ENCODE data around the gene ANKRD22. TPM values are rescaled to one million over a fixed set of nuclear protein-coding genes. Genes with fewer than 3 reads are reported as not detected.

The ANKRD22 gene
- total and polyA plus RNA-seq, 9 donors: 0.11 to 0.44 (median 0.16) TPM; not detected in 4

DNA sequence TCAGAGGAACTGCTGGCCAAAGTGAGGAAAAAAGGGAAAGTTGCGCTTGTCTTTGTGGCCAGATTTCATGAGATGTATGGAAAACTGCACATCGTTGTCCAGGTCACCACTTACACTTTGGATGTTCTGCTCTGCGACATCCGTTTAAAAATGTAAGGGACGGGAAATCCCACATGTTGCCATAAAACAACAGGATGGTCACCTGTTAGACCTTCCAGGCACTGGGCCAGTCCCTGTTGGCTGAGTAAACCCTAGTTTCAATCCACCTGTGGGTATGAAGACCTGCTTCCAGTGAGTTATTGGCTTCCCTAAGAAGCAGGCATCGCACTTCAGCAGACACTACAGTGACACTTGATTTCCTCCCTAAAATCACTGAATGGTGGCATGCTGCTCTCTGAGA is 25.7 kb upstream of the ANKRD22 start:
- no peak overlapping the region for H3K27ac ChIP-seq (ENCODE audit: low read length)
- WGBS (ENCODE audit: insufficient coverage): 88% methylated on average over 5 of the region's 6 CpGs
- no peak overlapping the region for H3K4me3 ChIP-seq (ENCODE audit: low read length)

DNA sequence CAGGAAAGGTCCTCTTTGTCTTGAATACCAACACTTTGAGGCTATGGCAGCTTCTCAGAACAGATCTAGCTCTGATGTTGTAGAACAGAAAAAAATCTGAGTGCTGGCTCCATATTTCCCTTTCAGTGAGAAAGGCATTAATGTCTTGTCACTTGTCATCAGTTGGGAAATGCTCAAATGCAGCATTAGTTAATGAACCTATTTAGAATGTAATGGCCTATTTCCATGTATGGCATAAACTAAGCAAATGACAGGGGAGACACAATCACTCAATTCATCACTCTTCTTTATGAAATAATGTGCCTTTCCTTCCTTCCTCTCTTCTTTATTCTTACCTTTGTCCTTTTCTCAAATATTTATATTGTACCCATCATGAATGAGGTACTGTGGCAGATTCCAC is 23.4 kb upstream of the ANKRD22 start:
- Histone ChIP-seq H3K4me3 (ENCODE audit: low read length) (no peak overlapping the region), H3K9me3 (replicated peaks; ENCODE audit: control insufficient read depth, low read depth, low read length) (no peaks in the 10 kb centered on the region), H3K27me3 (ENCODE audit: control insufficient read depth, insufficient read depth, low read length) (peaks cover 2% of the 10 kb centered on the region), H3K27ac (ENCODE audit: low read length) (no peak overlapping the region), H3K4me1 (ENCODE audit: control insufficient read depth, insufficient read depth, low read length) (peaks cover 3% of the 10 kb centered on the region), H3K36me3 (ENCODE audit: control insufficient read depth, insufficient read depth, low read length) (no peaks in the 10 kb centered on the region)
- DNase-seq: no peak

More for the DNA sequence above, 25.7 kb upstream of the ANKRD22 start:
- DNase-seq: no peak
- Histone ChIP-seq H3K9me3 (replicated peaks; ENCODE audit: control insufficient read depth, low read depth, low read length) (no peaks in the 10 kb centered on the region), H3K36me3 (ENCODE audit: control insufficient read depth, insufficient read depth, low read length) (no peaks in the 10 kb centered on the region), H3K27me3 (ENCODE audit: control insufficient read depth, insufficient read depth, low read length) (peaks cover 2% of the 10 kb centered on the region), H3K4me1 (ENCODE audit: control insufficient read depth, insufficient read depth, low read length) (peaks cover 3% of the 10 kb centered on the region)

DNA sequence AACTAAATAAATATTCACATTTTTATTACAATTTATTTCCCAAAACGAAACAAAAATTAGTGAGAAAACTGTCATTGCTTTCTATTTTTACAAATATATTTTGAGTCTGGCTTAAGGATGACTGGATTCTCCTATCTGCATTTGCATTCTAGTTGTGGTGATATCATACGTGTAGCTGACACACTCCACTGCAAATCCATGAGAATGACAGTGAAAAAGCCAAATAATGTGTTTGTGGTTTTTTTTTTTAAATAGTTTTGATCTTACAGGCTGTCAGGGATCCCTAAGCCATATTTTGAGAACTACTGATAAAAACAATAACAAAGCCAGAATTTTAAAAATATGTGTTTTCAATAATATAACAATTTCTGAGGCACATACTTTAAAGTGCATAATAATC is 22.6 kb upstream of the ANKRD22 start:
- H3K4me1 ChIP-seq (ENCODE audit: control insufficient read depth, insufficient read depth, low read length): peaks cover 3% of the 10 kb centered on the region
- H3K36me3 ChIP-seq (ENCODE audit: control insufficient read depth, insufficient read depth, low read length): no peaks in the 10 kb centered on the region
- H3K4me3 ChIP-seq (ENCODE audit: low read length): no peak overlapping the region
- H3K27me3 ChIP-seq (ENCODE audit: control insufficient read depth, insufficient read depth, low read length): peaks cover 2% of the 10 kb centered on the region
- no peak for DNase-seq
- no peaks in the 10 kb centered on the region for H3K9me3 ChIP-seq (replicated peaks; ENCODE audit: control insufficient read depth, low read depth, low read length)
- no CpG with 5 or more reads among the region's 2 CpGs for WGBS (ENCODE audit: insufficient coverage)
- H3K27ac ChIP-seq (ENCODE audit: low read length): no peak overlapping the region

DNA sequence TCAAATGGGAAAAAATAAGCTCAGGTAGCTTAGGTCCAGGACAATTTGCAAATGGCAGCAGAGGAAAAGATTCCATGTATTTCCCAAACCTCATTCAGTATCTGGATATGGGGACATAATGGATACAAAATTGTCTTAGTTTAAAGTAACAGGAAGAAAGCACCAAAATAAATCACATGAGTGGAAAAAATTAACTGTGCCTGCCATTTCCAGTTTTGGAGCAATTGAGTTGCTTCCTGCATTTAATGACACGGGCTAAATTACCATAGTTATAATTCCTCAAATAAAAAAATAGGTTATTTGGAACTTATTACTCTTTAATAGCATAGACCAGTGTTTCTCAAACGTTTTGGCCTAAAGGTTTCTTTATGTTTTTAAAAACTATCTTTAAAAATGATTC is 22.1 kb upstream of the ANKRD22 start:
- no peak overlapping the region for H3K27ac ChIP-seq (ENCODE audit: low read length)
- peaks cover 2% of the 10 kb centered on the region for H3K27me3 ChIP-seq (ENCODE audit: control insufficient read depth, insufficient read depth, low read length)
- no peak overlapping the region for H3K4me3 ChIP-seq (ENCODE audit: low read length)
- no peaks in the 10 kb centered on the region for H3K9me3 ChIP-seq (replicated peaks; ENCODE audit: control insufficient read depth, low read depth, low read length)
- DNase-seq: peak; percentile 48
- no peaks in the 10 kb centered on the region for H3K36me3 ChIP-seq (ENCODE audit: control insufficient read depth, insufficient read depth, low read length)
- no peaks in the 10 kb centered on the region for H3K4me1 ChIP-seq (ENCODE audit: control insufficient read depth, insufficient read depth, low read length)
- no CpG with 5 or more reads among the region's 2 CpGs for WGBS (ENCODE audit: insufficient coverage)

DNA sequence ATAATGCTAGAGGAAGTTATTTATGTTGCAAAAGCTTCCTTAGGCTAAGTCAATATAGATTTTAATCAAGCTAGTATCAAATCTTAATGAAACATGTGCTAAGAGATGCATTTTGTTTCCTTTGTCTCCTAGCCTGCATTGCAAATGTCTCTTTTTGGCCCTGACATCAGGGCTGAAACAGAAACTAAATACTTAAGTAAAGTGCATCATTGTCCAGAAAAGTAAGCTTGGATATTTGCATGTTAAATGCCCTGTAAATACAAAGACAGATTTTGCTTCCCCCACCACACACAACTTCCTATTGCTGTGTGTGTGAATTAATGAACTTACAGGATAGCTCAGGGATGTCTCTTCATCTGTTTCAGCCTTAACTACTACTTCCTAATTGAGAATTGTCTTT is 18.4 kb upstream of the ANKRD22 start:
- no peak overlapping the region for H3K27ac ChIP-seq (ENCODE audit: low read length)
- H3K4me3 ChIP-seq (ENCODE audit: low read length): no peak overlapping the region
- peak; percentile 15 for DNase-seq
- no peaks in the 10 kb centered on the region for H3K4me1 ChIP-seq (ENCODE audit: control insufficient read depth, insufficient read depth, low read length)
- H3K27me3 ChIP-seq (ENCODE audit: control insufficient read depth, insufficient read depth, low read length): no peaks in the 10 kb centered on the region
- no peaks in the 10 kb centered on the region for H3K9me3 ChIP-seq (replicated peaks; ENCODE audit: control insufficient read depth, low read depth, low read length)
- no peaks in the 10 kb centered on the region for H3K36me3 ChIP-seq (ENCODE audit: control insufficient read depth, insufficient read depth, low read length)

DNA sequence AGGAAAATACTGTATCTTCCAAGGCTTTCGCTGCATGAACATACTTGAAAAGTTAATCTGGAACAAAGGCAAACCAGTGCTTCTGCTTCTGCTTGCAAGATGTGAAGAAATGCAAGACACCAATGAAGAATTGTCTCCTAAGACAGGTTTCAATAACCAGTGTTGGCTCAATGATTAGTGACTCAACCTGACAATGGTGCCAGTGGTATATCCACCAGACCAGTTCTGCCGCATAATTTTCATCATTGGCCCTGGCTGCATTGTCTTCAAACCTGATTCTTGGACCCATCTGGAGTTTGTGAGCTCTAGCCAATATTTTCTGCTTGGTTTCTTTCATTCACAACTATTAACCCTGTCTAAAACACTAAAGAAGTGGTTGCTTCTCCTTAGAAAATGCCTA is 14.8 kb upstream of the ANKRD22 start:
- Histone ChIP-seq H3K4me1 (ENCODE audit: control insufficient read depth, insufficient read depth, low read length) (no peaks in the 10 kb centered on the region), H3K27ac (ENCODE audit: low read length) (no peak overlapping the region), H3K4me3 (ENCODE audit: low read length) (no peak overlapping the region), H3K36me3 (ENCODE audit: control insufficient read depth, insufficient read depth, low read length) (no peaks in the 10 kb centered on the region), H3K9me3 (replicated peaks; ENCODE audit: control insufficient read depth, low read depth, low read length) (no peaks in the 10 kb centered on the region), H3K27me3 (ENCODE audit: control insufficient read depth, insufficient read depth, low read length) (no peaks in the 10 kb centered on the region)
- DNase-seq: no peak
- 83% methylated on average over 2 of the region's 2 CpGs for WGBS (ENCODE audit: insufficient coverage)

DNA sequence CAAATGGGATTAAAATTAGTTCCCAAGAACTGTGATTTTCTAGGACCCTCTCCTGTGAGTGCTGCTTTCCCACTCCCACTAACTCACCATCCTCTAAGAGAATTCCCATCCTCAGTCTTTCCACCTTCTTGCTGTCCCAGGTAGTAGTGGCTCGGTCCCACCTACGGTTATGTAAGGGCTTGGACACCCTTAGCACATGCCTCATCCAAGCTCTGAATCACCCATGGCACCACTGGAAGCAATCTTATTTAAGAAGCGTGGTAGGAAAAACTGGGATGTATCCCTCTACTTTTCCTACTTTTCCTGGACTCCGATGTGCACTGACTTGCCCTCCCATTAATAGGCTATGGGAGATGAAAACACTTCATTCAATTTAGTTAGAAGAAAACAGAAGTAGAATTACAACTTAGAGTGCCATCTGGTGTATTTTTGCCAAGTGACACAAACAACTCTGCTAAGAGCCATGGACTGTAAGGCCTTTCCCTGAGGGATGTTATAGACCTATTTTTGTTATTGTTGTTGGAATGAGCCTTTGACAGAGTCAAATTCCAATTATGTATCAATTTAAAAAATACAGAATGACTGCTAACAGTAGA is 13.7 kb upstream of the ANKRD22 start:
- H3K9me3 ChIP-seq (replicated peaks; ENCODE audit: control insufficient read depth, low read depth, low read length): no peaks in the 10 kb centered on the region
- no peak overlapping the region for H3K4me3 ChIP-seq (ENCODE audit: low read length)
- no peak overlapping the region for H3K27ac ChIP-seq (ENCODE audit: low read length)
- no peak for DNase-seq
- WGBS (ENCODE audit: insufficient coverage): no CpG with 5 or more reads among the region's 4 CpGs
- no peaks in the 10 kb centered on the region for H3K36me3 ChIP-seq (ENCODE audit: control insufficient read depth, insufficient read depth, low read length)
- no peaks in the 10 kb centered on the region for H3K4me1 ChIP-seq (ENCODE audit: control insufficient read depth, insufficient read depth, low read length)
- H3K27me3 ChIP-seq (ENCODE audit: control insufficient read depth, insufficient read depth, low read length): no peaks in the 10 kb centered on the region

DNA sequence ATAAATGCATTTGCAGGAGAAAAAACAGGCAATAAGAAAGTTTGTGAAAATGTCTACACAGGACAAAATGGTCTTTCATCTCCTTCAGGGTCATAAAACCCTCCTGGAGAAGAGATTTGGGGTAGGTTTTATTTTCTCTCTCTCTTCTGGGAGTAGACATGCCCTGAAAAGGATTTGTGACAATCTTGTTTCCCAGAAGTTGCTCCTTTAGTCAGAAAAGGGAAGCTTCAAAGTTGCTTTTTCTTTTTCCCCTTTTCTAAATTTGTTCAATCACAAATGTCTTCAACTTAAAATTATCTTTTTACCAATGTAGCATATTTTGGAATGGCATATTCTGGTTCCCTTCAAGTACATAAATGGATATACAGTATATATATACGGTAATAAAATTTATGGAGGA is 9.4 kb upstream of the ANKRD22 start:
- Histone ChIP-seq H3K4me1 (ENCODE audit: control insufficient read depth, insufficient read depth, low read length) (no peaks in the 10 kb centered on the region), H3K4me3 (ENCODE audit: low read length) (no peak overlapping the region), H3K9me3 (replicated peaks; ENCODE audit: control insufficient read depth, low read depth, low read length) (no peaks in the 10 kb centered on the region), H3K27ac (ENCODE audit: low read length) (no peak overlapping the region), H3K36me3 (ENCODE audit: control insufficient read depth, insufficient read depth, low read length) (no peaks in the 10 kb centered on the region), H3K27me3 (ENCODE audit: control insufficient read depth, insufficient read depth, low read length) (no peaks in the 10 kb centered on the region)
- no CpG with 5 or more reads among the region's 1 CpG for WGBS (ENCODE audit: insufficient coverage)
- DNase-seq: no peak

DNA sequence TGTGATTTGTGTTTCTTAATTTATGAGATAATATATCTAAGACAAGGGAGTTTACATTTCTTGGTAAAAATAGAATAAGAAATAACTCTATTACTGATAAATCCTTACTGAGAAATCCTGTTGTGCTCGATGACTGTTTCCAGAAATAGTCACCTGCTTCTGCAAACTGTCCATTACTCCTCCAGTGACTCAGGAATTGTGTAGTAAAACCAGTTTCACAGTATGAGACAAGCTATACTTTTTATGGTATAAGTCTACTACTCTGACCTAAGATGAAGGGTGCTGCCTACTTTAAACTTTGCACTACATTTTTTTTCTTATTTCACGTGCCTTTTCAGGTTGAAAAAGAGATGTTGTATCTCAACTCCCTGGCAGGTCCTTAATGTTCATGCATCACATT is 6.8 kb upstream of the ANKRD22 start:
- Histone ChIP-seq H3K27me3 (ENCODE audit: control insufficient read depth, insufficient read depth, low read length) (no peaks in the 10 kb centered on the region), H3K27ac (ENCODE audit: low read length) (no peak overlapping the region), H3K36me3 (ENCODE audit: control insufficient read depth, insufficient read depth, low read length) (no peaks in the 10 kb centered on the region), H3K4me1 (ENCODE audit: control insufficient read depth, insufficient read depth, low read length) (peaks cover 2% of the 10 kb centered on the region), H3K4me3 (ENCODE audit: low read length) (no peak overlapping the region), H3K9me3 (replicated peaks; ENCODE audit: control insufficient read depth, low read depth, low read length) (no peaks in the 10 kb centered on the region)
- no peak for DNase-seq
- WGBS (ENCODE audit: insufficient coverage): no CpG with 5 or more reads among the region's 2 CpGs

DNA sequence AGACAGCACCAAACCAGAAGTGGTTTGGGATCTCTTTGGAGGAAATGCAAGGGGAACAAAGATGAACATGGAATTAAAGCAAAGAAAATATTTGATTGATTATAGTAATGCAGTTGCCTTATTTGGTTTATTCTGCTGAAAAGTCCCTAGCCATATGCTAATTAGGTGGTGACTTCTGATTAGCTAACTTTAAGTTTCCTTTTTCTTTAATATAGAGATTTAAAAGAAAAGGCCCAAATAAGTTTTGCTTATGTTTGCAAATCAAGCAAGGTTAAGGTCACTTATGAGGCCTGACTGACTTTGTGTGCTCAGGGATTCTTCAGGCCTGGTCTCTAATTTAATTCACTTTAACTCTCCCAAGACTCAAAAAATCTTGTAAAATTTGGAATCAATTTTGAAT is 6.2 kb upstream of the ANKRD22 start:
- DNase-seq: no peak
- Histone ChIP-seq H3K4me1 (ENCODE audit: control insufficient read depth, insufficient read depth, low read length) (peaks cover 2% of the 10 kb centered on the region), H3K4me3 (ENCODE audit: low read length) (no peak overlapping the region), H3K36me3 (ENCODE audit: control insufficient read depth, insufficient read depth, low read length) (no peaks in the 10 kb centered on the region), H3K27me3 (ENCODE audit: control insufficient read depth, insufficient read depth, low read length) (no peaks in the 10 kb centered on the region), H3K27ac (ENCODE audit: low read length) (no peak overlapping the region), H3K9me3 (replicated peaks; ENCODE audit: control insufficient read depth, low read depth, low read length) (no peaks in the 10 kb centered on the region)

DNA sequence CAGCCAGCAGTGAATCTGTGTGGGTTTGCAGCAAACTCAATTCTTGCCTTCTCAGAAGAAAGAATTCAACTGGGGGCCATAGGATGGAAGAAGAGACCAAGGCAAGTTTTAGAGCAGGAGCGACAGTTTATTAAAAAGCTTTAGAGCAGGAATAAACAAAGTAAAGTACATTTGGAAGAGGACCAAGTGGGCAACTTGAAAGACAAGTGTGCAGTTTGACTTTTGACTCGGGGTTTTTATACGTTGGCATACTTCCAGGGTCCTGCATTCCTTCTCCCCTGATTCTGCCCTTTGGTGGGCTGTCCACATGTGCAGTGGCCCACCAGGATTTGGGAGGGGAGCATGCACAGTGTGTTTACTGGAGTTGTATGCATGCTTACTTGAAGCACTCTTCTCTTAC is 3.0 kb upstream of the ANKRD22 start:
- no peaks in the 10 kb centered on the region for H3K36me3 ChIP-seq (ENCODE audit: control insufficient read depth, insufficient read depth, low read length)
- 88% methylated on average over 1 of the region's 3 CpGs for WGBS (ENCODE audit: insufficient coverage)
- H3K27me3 ChIP-seq (ENCODE audit: control insufficient read depth, insufficient read depth, low read length): no peaks in the 10 kb centered on the region
- H3K9me3 ChIP-seq (replicated peaks; ENCODE audit: control insufficient read depth, low read depth, low read length): no peaks in the 10 kb centered on the region
- no peak for DNase-seq
- no peak overlapping the region for H3K27ac ChIP-seq (ENCODE audit: low read length)
- no peak overlapping the region for H3K4me3 ChIP-seq (ENCODE audit: low read length)
- H3K4me1 ChIP-seq (ENCODE audit: control insufficient read depth, insufficient read depth, low read length): peaks cover 3% of the 10 kb centered on the region

Measured in muscle of leg (tissue), 11 donors.